Choroid plexus epithelial cell (primary cell): ENCODE results near the gene PPIA.

ENCODE experiments used
- DNase-seq: peaks from one replicate; pipeline ENCODE4 v3.0.0-alpha.2; 2010; ENCODE audit warnings: low read depth
- H3K4me3 ChIP-seq: 2 replicates; pipeline ENCODE4 v1.5.1; 2011; ENCODE audit warnings: low read depth, mild to moderate bottlenecking, control low read depth, low read length, moderate library complexity
- CTCF ChIP-seq: conservative IDR thresholded peaks from 2 replicates; pipeline ENCODE4 v1.5.1; 2011; ENCODE audit warnings: low read depth, mild to moderate bottlenecking, control low read depth, inconsistent platforms, low read length, moderate library complexity

PPIA gene

GRCh38 chr7:44759246-44759645, 37.2 kb upstream of the PPIA start:
- TF ChIP-seq CTCF = no peak
- no peak overlapping the region for H3K4me3 ChIP-seq
- DNase-seq = no peak

- no peak for TF ChIP-seq CTCF
- no peak overlapping the region for H3K4me3 ChIP-seq
- no peak for DNase-seq
These were observed 36.4 kb upstream of the PPIA start for GRCh38 chr7:44760034-44760580.

- DNase-seq = no peak
- H3K4me3 ChIP-seq = no peak overlapping the region
- no peak for TF ChIP-seq CTCF
These were observed 35.0 kb upstream of the PPIA start for GRCh38 chr7:44761207-44762161.

DNA sequence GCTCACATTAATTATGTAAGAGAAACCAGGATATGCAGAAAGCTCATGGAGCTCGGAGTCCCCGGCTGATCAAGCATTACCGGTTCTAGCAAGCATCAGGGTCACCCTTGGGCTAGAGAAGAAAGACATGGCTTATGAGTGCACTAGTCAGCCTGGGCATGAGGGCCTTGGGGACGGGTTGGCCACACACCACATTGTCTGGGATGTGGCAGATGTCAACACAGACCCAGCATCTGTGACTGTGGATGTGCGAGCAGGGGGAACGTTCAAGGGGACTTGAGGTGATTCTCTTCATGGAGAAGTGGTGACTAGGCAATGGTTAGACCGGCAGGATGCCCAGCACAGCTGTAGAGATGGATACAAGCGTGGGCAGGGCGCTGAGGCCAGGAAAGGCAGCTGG, 34.2 kb upstream of the PPIA start:
- H3K4me3 ChIP-seq = no peak overlapping the region
- DNase-seq = no peak
- no peak for TF ChIP-seq CTCF

- TF ChIP-seq CTCF = no peak
- no peak overlapping the region for H3K4me3 ChIP-seq
These were observed 33.6 kb upstream of the PPIA start for GRCh38 chr7:44762726-44763522.

DNA sequence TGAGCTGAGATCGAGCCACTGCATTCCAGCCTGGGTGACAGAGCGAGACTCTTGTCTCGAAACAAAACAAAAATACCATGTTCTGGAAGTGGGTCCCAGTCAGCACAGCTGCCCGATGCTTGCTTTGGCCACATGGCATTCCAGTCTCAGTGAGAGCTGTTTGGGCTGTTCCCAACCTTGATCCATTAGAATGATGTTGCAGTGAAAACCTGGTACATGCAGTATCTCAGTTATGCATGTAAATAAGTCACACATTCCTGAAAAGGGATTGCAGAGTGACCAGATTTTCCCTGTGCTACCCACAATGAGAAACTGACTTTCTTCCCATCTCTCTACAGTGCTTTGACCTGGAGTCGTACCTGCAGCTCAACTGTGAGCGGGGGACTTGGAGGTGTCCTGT, 32.4 kb upstream of the PPIA start:
- no peak for TF ChIP-seq CTCF
- H3K4me3 ChIP-seq = no peak overlapping the region
- no peak for DNase-seq

More at GRCh38 chr7:44762726-44763522, 33.6 kb upstream of the PPIA start:
- DNase-seq = no peak
